HepG2 (cell line): ENCODE results near the gene NPBWR2. TPM values are rescaled to one million over a fixed set of nuclear protein-coding genes. Genes with fewer than 3 reads are reported as not detected.
A peak's percentile ranks its signal among the peaks of the same experiment; 100 is the strongest.

Experiments
- BRD4 ChIP-seq: sonication (generic); formaldehyde crosslinking; IDR thresholded peaks from 2 replicates; pipeline ENCODE4 v1.4.0; 2020; ENCODE audit warnings: missing genetic modification reagents
- DMAP1 ChIP-seq: IDR thresholded peaks from 2 replicates; pipeline ENCODE4 v1.6.1; 2016
- JUND ChIP-seq: sonication (generic); formaldehyde crosslinking; IDR thresholded peaks from 2 replicates; pipeline ENCODE4 v1.8.0; 2022; ENCODE audit warnings: mild to moderate bottlenecking, missing genetic modification reagents
- LCORL ChIP-seq, 2 experiments: fragments of 450-650 bp in 1 of 2; sonication (generic) in 1 of 2; formaldehyde crosslinking in 1 of 2; IDR thresholded peaks; 2 replicates each; pipeline versions ENCODE4 v1.5.0 to v1.6.1; 2017 to 2020; ENCODE audit warnings: antibody characterized with exemption in 1 of 2, missing genetic modification reagents in 1 of 2
- MEIS1 ChIP-seq: sonication (generic); formaldehyde crosslinking; IDR thresholded peaks from 2 replicates; pipeline ENCODE4 v1.9.0; 2021; ENCODE audit warnings: mild to moderate bottlenecking, missing genetic modification reagents, moderate library complexity, borderline replicate concordance
- MIXL1 ChIP-seq: IDR thresholded peaks from 2 replicates; pipeline ENCODE4 v1.6.1; 2016
- MXD4 ChIP-seq: IDR thresholded peaks from 2 replicates; pipeline ENCODE4 v1.6.1; 2016; ENCODE audit warnings: mild to moderate bottlenecking, missing biosample characterization, missing genetic modification reagents
- PPARG ChIP-seq: conservative IDR thresholded peaks from 2 replicates; pipeline ENCODE4 v1.6.1; 2016; ENCODE audit warnings: missing biosample characterization, missing genetic modification reagents
- REL ChIP-seq: sonication (generic); formaldehyde crosslinking; conservative IDR thresholded peaks from 2 replicates; pipeline ENCODE4 v1.8.0; 2022; ENCODE audit warnings: mild to moderate bottlenecking, missing genetic modification reagents, moderate library complexity
- SP4 ChIP-seq: sonication (generic); formaldehyde crosslinking; IDR thresholded peaks from 2 replicates; pipeline ENCODE4 v1.8.1; 2023; ENCODE audit warnings: mild to moderate bottlenecking, missing genetic modification reagents
- SRF ChIP-seq: IDR thresholded peaks from 2 replicates; pipeline ENCODE4 v1.6.1; 2011; ENCODE audit warnings: mild to moderate bottlenecking, low read depth, low read length, moderate library complexity
- TBP ChIP-seq: sonication (generic); formaldehyde crosslinking; IDR thresholded peaks from 2 replicates; pipeline ENCODE4 v1.5.0; 2020; ENCODE audit warnings: missing genetic modification reagents
- ZKSCAN5 ChIP-seq: sonication (generic); formaldehyde crosslinking; IDR thresholded peaks from 2 replicates; pipeline ENCODE4 v1.5.1; 2020; ENCODE audit warnings: mild to moderate bottlenecking, missing genetic modification reagents
- ZNF343 ChIP-seq: sonication (generic); formaldehyde crosslinking; IDR thresholded peaks from 2 replicates; pipeline ENCODE4 v1.4.0; 2020; ENCODE audit warnings: mild to moderate bottlenecking, missing genetic modification reagents
- ZNF616 ChIP-seq: sonication (generic); formaldehyde crosslinking; IDR thresholded peaks from 2 replicates; pipeline ENCODE4 v1.5.0; 2020; ENCODE audit warnings: low read depth, mild to moderate bottlenecking, missing genetic modification reagents
- ZNF652 ChIP-seq: IDR thresholded peaks from 2 replicates; pipeline ENCODE4 v1.6.1; 2016; ENCODE audit warnings: low read depth, borderline replicate concordance
- ZNF772 ChIP-seq: sonication (generic); formaldehyde crosslinking; IDR thresholded peaks from 2 replicates; pipeline ENCODE4 v1.5.0; 2020; ENCODE audit warnings: mild to moderate bottlenecking, missing genetic modification reagents
- ZSCAN20 ChIP-seq: sonication (generic); formaldehyde crosslinking; IDR thresholded peaks from 2 replicates; pipeline ENCODE4 v1.4.0; 2020; ENCODE audit warnings: missing genetic modification reagents, mild to moderate bottlenecking, borderline replicate concordance
- polyA plus RNA-seq, 8 experiments: library from polyadenylated mRNA; depleted of rRNA in 3 of 8; stranded (reverse) in 7 of 8; unstranded in 1 of 8; fragments of >200 nt; fragmentation: Illumina TruSeq in 4 of 8; extraction: Trizol in 4 of 8; gene quantifications; 2 replicates each; pipeline versions ENCODE4 v1.2.1 to v1.2.3, GENCODE V29; 2011 to 2016; ENCODE audit warnings: low read depth in 4 of 8, missing spikeins in 1 of 8, mixed read lengths in 1 of 8; ENCODE audit not compliant: insufficient read depth in 1 of 8
- total RNA-seq, 5 experiments: library from RNA; depleted of rRNA; stranded (reverse); fragments of >200 nt; fragmentation: Illumina TruSeq; extraction: Trizol; gene quantifications; 2 replicates each; pipeline ENCODE4 v1.2.3, GENCODE V29; 2016; ENCODE audit warnings: low read depth in 1 of 5
- TF ChIP-seq, protein P1 (sequence below): sonication (generic); IDR thresholded peaks from 2 replicates; pipeline ENCODE4 v1.6.1; 2016; ENCODE audit warnings: low read depth, borderline replicate concordance
- TF ChIP-seq, protein P2 (sequence below): sonication (generic); formaldehyde crosslinking; IDR thresholded peaks from 2 replicates; pipeline ENCODE4 v1.5.1; 2020; ENCODE audit warnings: missing genetic modification reagents, mild to moderate bottlenecking, borderline replicate concordance
- TF ChIP-seq, protein P3 (sequence below): sonication (generic); formaldehyde crosslinking; conservative IDR thresholded peaks from 2 replicates; pipeline ENCODE4 v1.4.0; 2020; ENCODE audit warnings: mild to moderate bottlenecking, missing genetic modification reagents, moderate library complexity
- TF ChIP-seq, protein P4 (sequence below): sonication (generic); formaldehyde crosslinking; IDR thresholded peaks from 2 replicates; pipeline ENCODE4 v1.5.0; 2020; ENCODE audit warnings: missing genetic modification reagents
- TF ChIP-seq, protein P5 (sequence below): sonication (generic); formaldehyde crosslinking; IDR thresholded peaks from 2 replicates; pipeline ENCODE4 v1.8.0; 2022; ENCODE audit warnings: missing genetic modification reagents, low read depth, mild to moderate bottlenecking, borderline replicate concordance

NPBWR2 gene
- total and polyA plus RNA-seq, 2 of the 13 experiments (the other 11 are each of a cell fraction or from before 2014, with no cell fraction given), result not detected

DNA sequence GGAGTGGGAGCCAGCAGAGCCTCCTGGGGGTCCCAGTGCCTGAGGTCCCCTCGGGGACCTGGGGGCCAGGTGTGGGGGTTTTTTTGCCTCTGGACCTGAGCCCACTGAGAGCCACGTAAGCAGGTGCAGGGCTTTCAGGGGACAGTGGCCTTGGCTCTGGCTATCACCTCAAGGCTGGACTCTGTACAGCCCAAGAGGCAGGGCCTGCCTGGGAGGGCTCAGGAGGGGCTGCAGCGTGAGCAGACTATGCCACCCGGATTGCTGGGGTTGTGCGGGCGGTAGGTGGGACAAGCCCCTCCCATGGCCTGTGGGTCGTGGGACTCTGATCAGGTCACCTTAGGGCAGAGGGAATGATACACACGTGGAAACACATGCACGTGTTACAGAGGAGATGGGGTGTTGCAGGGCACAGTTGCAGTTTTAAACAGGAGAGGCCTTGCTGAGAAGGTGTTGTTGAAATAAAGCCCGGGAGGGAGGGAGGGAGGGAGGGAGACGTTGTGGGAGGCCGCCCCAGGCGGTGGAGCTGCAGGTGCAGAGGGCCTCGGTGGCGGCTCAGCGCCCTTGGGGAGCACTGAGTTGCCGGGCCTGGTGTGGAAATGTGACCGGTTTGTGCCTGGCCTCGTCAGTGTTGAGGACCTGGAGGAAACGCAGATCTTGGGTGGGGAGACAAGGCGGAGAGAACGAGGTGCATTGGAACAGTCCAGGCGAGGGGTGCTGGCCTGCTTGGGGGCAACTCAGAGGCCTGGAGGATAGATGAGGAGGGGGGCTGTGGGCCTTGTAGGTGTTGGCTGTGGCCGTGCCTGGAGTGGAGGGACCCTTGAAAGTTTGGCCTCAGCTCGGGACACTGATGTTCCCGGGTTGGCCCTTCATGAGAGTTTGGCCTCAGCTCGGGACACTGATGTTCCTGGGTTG, 42.0 kb downstream of the NPBWR2 start (continued):
- TF ChIP-seq, protein P1, sequence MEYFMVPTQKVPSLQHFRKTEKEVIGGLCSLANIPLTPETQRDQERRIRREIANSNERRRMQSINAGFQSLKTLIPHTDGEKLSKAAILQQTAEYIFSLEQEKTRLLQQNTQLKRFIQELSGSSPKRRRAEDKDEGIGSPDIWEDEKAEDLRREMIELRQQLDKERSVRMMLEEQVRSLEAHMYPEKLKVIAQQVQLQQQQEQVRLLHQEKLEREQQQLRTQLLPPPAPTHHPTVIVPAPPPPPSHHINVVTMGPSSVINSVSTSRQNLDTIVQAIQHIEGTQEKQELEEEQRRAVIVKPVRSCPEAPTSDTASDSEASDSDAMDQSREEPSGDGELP, result peak; percentile 48; the same call in 1 of the 2 replicates
- peak; percentile 59; the same call in 1 of the 2 replicates for TF ChIP-seq ZKSCAN5
- TF ChIP-seq DMAP1 (CRISPR knock-in tag), result 0 out of 2 replicates have a peak, but pooled peaks have one; percentile 44
- no peak; the same call in 1 of the 2 replicates for TF ChIP-seq MEIS1 (CRISPR knock-in tag)
- no peak for TF ChIP-seq REL
- 0 out of 2 replicates have a peak, but pooled peaks have one; percentile 56 for TF ChIP-seq ZNF343
- 0 out of 2 replicates have a peak, but pooled peaks have one; percentile 35 for TF ChIP-seq MXD4 (CRISPR knock-in tag)
- no peak for TF ChIP-seq LCORL (IDR thresholded peaks at IDR 0.05)
- TF ChIP-seq LCORL (CRISPR knock-in tag; IDR thresholded peaks at IDR 0.05), result peak; percentile 83
- TF ChIP-seq, protein P2, sequence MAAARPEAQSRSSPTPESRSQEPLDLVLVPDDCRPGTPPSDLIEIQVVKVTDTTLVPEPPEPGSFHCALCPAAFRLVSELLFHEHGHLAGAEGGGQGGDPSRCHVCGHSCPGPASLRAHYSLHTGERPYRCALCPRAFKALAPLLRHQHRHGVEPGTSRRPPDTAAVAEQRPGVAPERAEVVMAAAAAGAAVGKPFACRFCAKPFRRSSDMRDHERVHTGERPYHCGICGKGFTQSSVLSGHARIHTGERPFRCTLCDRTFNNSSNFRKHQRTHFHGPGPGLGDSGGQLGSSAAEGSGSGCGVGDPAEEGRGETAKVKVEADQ (CRISPR knock-in tag), result 0 out of 2 replicates have a peak, but pooled peaks have one; percentile 71
- TF ChIP-seq PPARG, result no peak
- TF ChIP-seq JUND (CRISPR knock-in tag), result no peak
- TF ChIP-seq, protein P3, sequence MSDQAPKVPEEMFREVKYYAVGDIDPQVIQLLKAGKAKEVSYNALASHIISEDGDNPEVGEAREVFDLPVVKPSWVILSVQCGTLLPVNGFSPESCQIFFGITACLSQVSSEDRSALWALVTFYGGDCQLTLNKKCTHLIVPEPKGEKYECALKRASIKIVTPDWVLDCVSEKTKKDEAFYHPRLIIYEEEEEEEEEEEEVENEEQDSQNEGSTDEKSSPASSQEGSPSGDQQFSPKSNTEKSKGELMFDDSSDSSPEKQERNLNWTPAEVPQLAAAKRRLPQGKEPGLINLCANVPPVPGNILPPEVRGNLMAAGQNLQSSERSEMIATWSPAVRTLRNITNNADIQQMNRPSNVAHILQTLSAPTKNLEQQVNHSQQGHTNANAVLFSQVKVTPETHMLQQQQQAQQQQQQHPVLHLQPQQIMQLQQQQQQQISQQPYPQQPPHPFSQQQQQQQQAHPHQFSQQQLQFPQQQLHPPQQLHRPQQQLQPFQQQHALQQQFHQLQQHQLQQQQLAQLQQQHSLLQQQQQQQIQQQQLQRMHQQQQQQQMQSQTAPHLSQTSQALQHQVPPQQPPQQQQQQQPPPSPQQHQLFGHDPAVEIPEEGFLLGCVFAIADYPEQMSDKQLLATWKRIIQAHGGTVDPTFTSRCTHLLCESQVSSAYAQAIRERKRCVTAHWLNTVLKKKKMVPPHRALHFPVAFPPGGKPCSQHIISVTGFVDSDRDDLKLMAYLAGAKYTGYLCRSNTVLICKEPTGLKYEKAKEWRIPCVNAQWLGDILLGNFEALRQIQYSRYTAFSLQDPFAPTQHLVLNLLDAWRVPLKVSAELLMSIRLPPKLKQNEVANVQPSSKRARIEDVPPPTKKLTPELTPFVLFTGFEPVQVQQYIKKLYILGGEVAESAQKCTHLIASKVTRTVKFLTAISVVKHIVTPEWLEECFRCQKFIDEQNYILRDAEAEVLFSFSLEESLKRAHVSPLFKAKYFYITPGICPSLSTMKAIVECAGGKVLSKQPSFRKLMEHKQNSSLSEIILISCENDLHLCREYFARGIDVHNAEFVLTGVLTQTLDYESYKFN (CRISPR knock-in tag), result peak; percentile 79
- TF ChIP-seq ZNF652 (CRISPR knock-in tag), result no peak
- no peak for TF ChIP-seq SRF
- TF ChIP-seq ZNF616 (CRISPR knock-in tag), result peak; percentile 43; the same call in 1 of the 2 replicates
- TF ChIP-seq, protein P4, sequence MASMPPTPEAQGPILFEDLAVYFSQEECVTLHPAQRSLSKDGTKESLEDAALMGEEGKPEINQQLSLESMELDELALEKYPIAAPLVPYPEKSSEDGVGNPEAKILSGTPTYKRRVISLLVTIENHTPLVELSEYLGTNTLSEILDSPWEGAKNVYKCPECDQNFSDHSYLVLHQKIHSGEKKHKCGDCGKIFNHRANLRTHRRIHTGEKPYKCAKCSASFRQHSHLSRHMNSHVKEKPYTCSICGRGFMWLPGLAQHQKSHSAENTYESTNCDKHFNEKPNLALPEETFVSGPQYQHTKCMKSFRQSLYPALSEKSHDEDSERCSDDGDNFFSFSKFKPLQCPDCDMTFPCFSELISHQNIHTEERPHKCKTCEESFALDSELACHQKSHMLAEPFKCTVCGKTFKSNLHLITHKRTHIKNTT (CRISPR knock-in tag), result no peak
- TF ChIP-seq BRD4, result no peak
- no peak for TF ChIP-seq ZSCAN20 (CRISPR knock-in tag)
- TF ChIP-seq, protein P5, sequence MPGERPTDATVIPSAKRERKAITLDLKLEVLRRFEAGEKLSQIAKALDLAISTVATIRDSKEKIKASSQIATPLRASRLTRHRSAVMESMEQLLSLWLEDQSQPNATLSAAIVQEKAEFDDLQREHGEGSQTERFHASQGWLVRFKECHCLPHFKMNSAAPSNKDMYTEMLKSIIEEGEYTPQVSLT (CRISPR knock-in tag), result no peak
- TF ChIP-seq SP4, result peak; percentile 42
- TF ChIP-seq MIXL1 (CRISPR knock-in tag), result no peak
- no peak for TF ChIP-seq TBP
- TF ChIP-seq ZNF772 (CRISPR knock-in tag), result peak; percentile 68; the same call in 1 of the 2 replicates
